HCT116 (cell line): Measurements from ENCODE around the gene FAM181A. TPM values are rescaled to one million over a fixed set of nuclear protein-coding genes. Genes with fewer than 3 reads are reported as not detected.

Experiments
- ATAC-seq: fragments of 200-7000 bp; cut with Tn5 transposase; 2 replicates; pipeline ENCODE4 v1.9.1; 2020; ENCODE audit warnings: mild to moderate bottlenecking, moderate library complexity
- BruUV-seq: library from RNA; stranded (reverse); fragments of 400-500 nt; replicated peaks from 2 replicates; lab custom pipeline; 2021; lab: Mats Ljungman, UMichigan
- CTCF ChIA-PET: fragments of 300-600 bp; sonication (Branson Sonifier 250); formaldehyde crosslinking; loops from one replicate; lab custom pipeline; 2021; ENCODE audit warnings: antibody characterized with exemption; lab: Charles Lee
- POLR2A ChIA-PET: fragments of 300-600, 350-600 bp; sonication (Branson Sonifier 250); formaldehyde crosslinking; loops from one replicate; lab custom pipeline; 2021; ENCODE audit warnings: antibody characterized with exemption; lab: Charles Lee
- RAD21 ChIA-PET, 2 experiments: fragments of 300-600 bp; sonication (Branson Sonifier 250); formaldehyde crosslinking; loops; one replicate each; lab custom pipeline; 2023; ENCODE audit warnings: low total read pairs in 2 of 2; ENCODE audit not compliant: uncharacterized antibody in 2 of 2, unreplicated experiment in 2 of 2, low non-redundant PET in 1 of 2; lab: Charles Lee
- DNase-seq: peaks from one replicate; pipeline ENCODE4 v3.0.0-alpha.2; 2010; ENCODE audit warnings: low read depth, low spot score
- H2AFZ ChIP-seq: fragments of 200-600 bp; shearing (Covaris generic), sonication (generic); 2 replicates; pipeline ENCODE4 v1.6.1; 2017; ENCODE audit warnings: low read depth, mixed run types, mixed read lengths, antibody characterized with exemption, low read length; ENCODE audit not compliant: poor library complexity, severe bottlenecking
- H3K27ac ChIP-seq: 2 replicates; pipeline ENCODE4 v1.5.1; 2012; ENCODE audit warnings: low read depth, low read length
- H3K27me3 ChIP-seq: fragments of 200-600 bp; sonication (generic); 2 replicates; pipeline ENCODE4 v1.6.1; 2016; ENCODE audit warnings: mixed run types, low read length, mixed read lengths; ENCODE audit not compliant: insufficient read depth
- H3K36me3 ChIP-seq, 2 experiments: fragments of 200-500 bp in 1 of 2; fragments of 200-600 bp in 1 of 2; sonication (Bioruptor generic) in 1 of 2; sonication (generic) in 1 of 2; 2 replicates each; pipeline versions ENCODE4 v1.5.1 to v1.6.1; 2014 to 2016; ENCODE audit warnings: low read length in 2 of 2, inconsistent platforms in 1 of 2, mixed read lengths in 1 of 2, mixed run types in 1 of 2; ENCODE audit not compliant: insufficient read depth in 2 of 2, control insufficient read depth in 1 of 2
- H3K4me1 ChIP-seq, 2 experiments: fragments of 200-600 bp in 1 of 2; sonication (generic) in 1 of 2; 2 replicates each; pipeline versions ENCODE4 v1.5.1 to v1.6.1; 2012 to 2017; ENCODE audit warnings: low read length in 2 of 2, inconsistent platforms in 1 of 2, mild to moderate bottlenecking in 1 of 2, mixed read lengths in 1 of 2, mixed run types in 1 of 2, moderate library complexity in 1 of 2; ENCODE audit not compliant: insufficient read depth in 2 of 2, control insufficient read depth in 1 of 2
- H3K4me2 ChIP-seq: fragments of 200-600 bp; sonication (generic); 2 replicates; pipeline ENCODE4 v1.6.1; 2017; ENCODE audit warnings: mixed run types, low read length, mixed read lengths
- H3K4me3 ChIP-seq, 2 experiments: fragments of 200-600 bp in 1 of 2; sonication (generic) in 1 of 2; replicated peaks in 1 of 2; 2 replicates each; pipeline ENCODE4 v1.5.1; 2011 to 2016; ENCODE audit warnings: low read length in 2 of 2, control low read depth in 1 of 2, low read depth in 1 of 2, mild to moderate bottlenecking in 1 of 2, mixed read lengths in 1 of 2, mixed run types in 1 of 2
- H3K79me2 ChIP-seq: fragments of 200-600 bp; sonication (generic); 2 replicates; pipeline ENCODE4 v1.6.1; 2017; ENCODE audit warnings: mild to moderate bottlenecking, mixed run types, low read length, moderate library complexity, mixed read lengths; ENCODE audit not compliant: insufficient read depth
- H3K9ac ChIP-seq: fragments of 200-600 bp; sonication (generic); 2 replicates; pipeline ENCODE4 v1.6.1; 2016; ENCODE audit warnings: low read length, mixed read lengths
- H3K9me2 ChIP-seq: fragments of 200-600 bp; sonication (generic), shearing (Covaris generic); 2 replicates; pipeline ENCODE4 v1.6.1; 2017; ENCODE audit warnings: mixed run types, mild to moderate bottlenecking, moderate library complexity; ENCODE audit not compliant: insufficient read depth
- H3K9me3 ChIP-seq, 2 experiments: fragments of 200-500 bp in 1 of 2; fragments of 200-600 bp in 1 of 2; sonication (Bioruptor generic) in 1 of 2; sonication (generic) in 1 of 2; 2 replicates each; pipeline ENCODE4 v1.6.1; 2014 to 2017; ENCODE audit warnings: low read length in 2 of 2, mixed read lengths in 2 of 2, inconsistent platforms in 1 of 2, low read depth in 1 of 2, mild to moderate bottlenecking in 1 of 2, mixed run types in 1 of 2, moderate library complexity in 1 of 2; ENCODE audit not compliant: control insufficient read depth in 1 of 2, insufficient read depth in 1 of 2
- H4K20me1 ChIP-seq: fragments of 200-600 bp; sonication (generic), shearing (Covaris generic); 2 replicates; pipeline ENCODE4 v1.6.1; 2017; ENCODE audit warnings: mixed run types, mild to moderate bottlenecking, moderate library complexity; ENCODE audit not compliant: insufficient read depth
- JUND ChIP-seq: IDR thresholded peaks from 2 replicates; pipeline ENCODE4 v1.6.1; 2012
- TCF7L2 ChIP-seq: IDR thresholded peaks from 2 replicates; pipeline ENCODE4 v1.7.0; 2011; ENCODE audit warnings: borderline replicate concordance, inconsistent platforms; ENCODE audit not compliant: insufficient read depth, insufficient read length; ENCODE audit errors: extremely low read depth
- ZFX ChIP-seq: fragments of 450-650 bp; IDR thresholded peaks from 2 replicates; pipeline ENCODE4 v1.6.1; 2017
- intact Hi-C: fragments of 100-400 bp; cut with micrococcal nuclease; formaldehyde crosslinking; loops from 2 replicates; pipeline ENCODE4 v1.10.0; 2022
- total RNA-seq: library from RNA; stranded (reverse); gene quantifications from one replicate; pipeline ENCODE4 v1.2.1, GENCODE V29; 2021; ENCODE audit not compliant: unreplicated experiment
- TF ChIP-seq, protein P1 (sequence below): IDR thresholded peaks from 2 replicates; pipeline ENCODE4 v1.6.1; 2011; ENCODE audit warnings: mild to moderate bottlenecking, low read length, moderate library complexity; ENCODE audit not compliant: insufficient replicate concordance; ENCODE audit errors: extremely low read depth

FAM181A gene
- total RNA-seq, 1 experiment from 2014 or later, result not detected

DNA sequence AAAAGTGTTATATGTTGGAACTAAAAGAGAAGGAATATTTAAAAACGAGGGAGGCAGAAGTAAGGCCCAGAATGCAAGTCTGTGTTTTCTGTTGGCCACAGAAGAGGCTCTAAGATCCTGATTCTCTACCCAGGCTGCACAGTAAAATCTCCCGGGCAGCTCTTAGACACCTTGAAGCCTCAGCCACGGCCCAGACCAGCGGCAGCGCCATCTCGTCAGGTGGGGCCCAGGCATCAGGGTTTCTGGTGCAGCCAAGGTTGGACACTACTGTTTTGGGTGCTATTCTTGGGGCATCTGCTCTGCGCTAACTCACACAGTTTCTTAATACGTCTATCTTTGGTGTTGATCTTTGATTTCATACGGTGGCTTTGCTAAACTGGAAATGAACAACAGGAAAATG is 16.8 kb downstream of the FAM181A start:
- no peaks in the 10 kb centered on the region for H3K36me3 ChIP-seq
- no peaks in the 10 kb centered on the region for H4K20me1 ChIP-seq
- ChIA-PET RAD21 (no interaction called here), POLR2A (no interaction called here), CTCF (interaction anchor here (5.1 to 9.4 kb wide), 2 partner anchors 25 to 56 kb away, joined by 120 to 121 read pairs; partner anchors contain the start of gene CCDC197)
- no peaks in the 10 kb centered on the region for H3K9me2 ChIP-seq
- ATAC-seq, result no peak
- H3K9ac ChIP-seq, result no peak overlapping the region
- no peaks in the 10 kb centered on the region for H3K27me3 ChIP-seq
- intact Hi-C loops, result no loop called here
- no peak overlapping the region for H3K4me2 ChIP-seq
- no peak overlapping the region for H3K4me3 ChIP-seq
- no peak overlapping the region for H3K27ac ChIP-seq
- no peak overlapping the region for H2AFZ ChIP-seq
- TF ChIP-seq TCF7L2 (no peak), JUND (no peak)
- TF ChIP-seq, protein P1, sequence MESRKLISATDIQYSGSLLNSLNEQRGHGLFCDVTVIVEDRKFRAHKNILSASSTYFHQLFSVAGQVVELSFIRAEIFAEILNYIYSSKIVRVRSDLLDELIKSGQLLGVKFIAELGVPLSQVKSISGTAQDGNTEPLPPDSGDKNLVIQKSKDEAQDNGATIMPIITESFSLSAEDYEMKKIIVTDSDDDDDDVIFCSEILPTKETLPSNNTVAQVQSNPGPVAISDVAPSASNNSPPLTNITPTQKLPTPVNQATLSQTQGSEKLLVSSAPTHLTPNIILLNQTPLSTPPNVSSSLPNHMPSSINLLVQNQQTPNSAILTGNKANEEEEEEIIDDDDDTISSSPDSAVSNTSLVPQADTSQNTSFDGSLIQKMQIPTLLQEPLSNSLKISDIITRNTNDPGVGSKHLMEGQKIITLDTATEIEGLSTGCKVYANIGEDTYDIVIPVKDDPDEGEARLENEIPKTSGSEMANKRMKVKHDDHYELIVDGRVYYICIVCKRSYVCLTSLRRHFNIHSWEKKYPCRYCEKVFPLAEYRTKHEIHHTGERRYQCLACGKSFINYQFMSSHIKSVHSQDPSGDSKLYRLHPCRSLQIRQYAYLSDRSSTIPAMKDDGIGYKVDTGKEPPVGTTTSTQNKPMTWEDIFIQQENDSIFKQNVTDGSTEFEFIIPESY, result no peak
- TF ChIP-seq, all 23 proteins: peak for 0
- Histone ChIP-seq H3K9me3 (no peaks in the 10 kb centered on the region), H3K79me2 (no peaks in the 10 kb centered on the region), H3K4me1 (peaks cover 23 to 61% of the 10 kb centered on the region in 2 experiments)
- no peak for DNase-seq
- no TSS peak for BruUV-seq

DNA sequence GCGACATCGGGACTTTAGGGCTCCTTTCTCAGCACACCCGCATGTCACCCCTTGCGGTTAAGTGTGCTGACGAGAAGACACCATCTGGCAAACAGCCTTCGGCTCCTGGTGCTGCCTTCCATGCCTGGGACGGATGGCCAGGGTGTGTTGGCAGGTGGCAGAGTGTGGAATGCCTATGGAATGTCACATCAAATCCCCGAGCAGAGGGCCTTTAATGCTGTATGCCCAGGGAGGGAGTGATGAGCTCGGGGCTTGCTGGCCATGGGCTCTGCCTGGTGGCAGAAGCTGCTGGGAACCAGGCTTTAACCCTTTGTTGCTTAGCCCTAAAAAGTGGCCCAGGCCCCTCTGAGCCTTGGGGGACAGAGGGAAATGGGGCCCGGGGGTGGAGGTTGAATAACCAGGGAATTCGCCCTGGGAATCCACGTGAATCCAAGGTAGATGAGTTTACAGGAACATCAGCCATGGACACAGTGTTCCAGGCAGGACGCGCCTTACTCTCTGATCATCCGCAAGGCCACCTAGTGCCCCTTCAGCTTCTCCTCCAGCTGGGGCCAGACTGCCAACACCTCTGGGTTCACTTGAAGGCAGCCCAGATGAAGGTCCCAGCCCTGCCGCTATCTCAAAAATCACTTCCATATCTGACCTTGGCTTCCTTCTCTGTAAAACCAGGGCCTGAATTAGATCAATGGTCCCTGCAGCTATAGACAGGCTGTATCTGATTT is 17.4 kb downstream of the FAM181A start:
- intact Hi-C loops, result no loop called here
- Histone ChIP-seq H3K9me2 (no peaks in the 10 kb centered on the region), H3K36me3 (no peaks in the 10 kb centered on the region), H3K27me3 (no peaks in the 10 kb centered on the region), H2AFZ (no peak overlapping the region), H3K27ac (no peak overlapping the region), H4K20me1 (no peaks in the 10 kb centered on the region), H3K4me1 (peaks cover 23 to 58% of the 10 kb centered on the region in 2 experiments), H3K4me2 (no peak overlapping the region), H3K9ac (no peak overlapping the region), H3K9me3 (no peaks in the 10 kb centered on the region), H3K4me3 (no peak overlapping the region), H3K79me2 (no peaks in the 10 kb centered on the region)
- ChIA-PET RAD21 (no interaction called here), POLR2A (no interaction called here), CTCF (interaction anchor here (1.3 to 9.4 kb wide), 2 partner anchors 25 to 192 kb away, joined by 3 to 120 read pairs; no protein-coding TSS in a partner anchor)
- BruUV-seq, result no TSS peak
- ATAC-seq, result no peak
- no peak for DNase-seq
- TF ChIP-seq JUND, result no peak
- TF ChIP-seq ZFX, result no peak
